Keratinocyte (primary cell): Measurements from ENCODE around the gene CCDC60. TPM values are rescaled to one million over a fixed set of nuclear protein-coding genes. Genes with fewer than 3 reads are reported as not detected.

Source experiments
- DNase-seq: peaks from one replicate; pipeline ENCODE4 v3.0.0-alpha.2; 2011; ENCODE audit warnings: low read depth, missing footprints, low spot score
- FAIRE-seq: peaks from 2 replicates; lab custom pipeline; 2011; peaks lifted over from hg19 to GRCh38; lab: Jason Lieb, UNC
- H2AFZ ChIP-seq: 2 replicates; pipeline ENCODE4 v1.6.0; 2012; ENCODE audit warnings: low read length, control low read depth, inconsistent platforms; ENCODE audit not compliant: control insufficient read depth
- H3K27ac ChIP-seq: 2 replicates; pipeline ENCODE4 v1.5.1; 2011; ENCODE audit warnings: low read length; ENCODE audit not compliant: control insufficient read depth, insufficient read depth
- H3K27me3 ChIP-seq: 3 replicates; pipeline ENCODE4 v1.6.0; 2011; ENCODE audit warnings: low read length; ENCODE audit not compliant: control insufficient read depth, insufficient read depth; ENCODE audit errors: extremely low read depth
- H3K36me3 ChIP-seq, 2 experiments: 2 replicates in 1 of 2; 3 replicates in 1 of 2; pipeline ENCODE4 v1.5.1; 2011; ENCODE audit warnings: low read length in 2 of 2, mild to moderate bottlenecking in 1 of 2; ENCODE audit not compliant: control insufficient read depth in 2 of 2, insufficient read depth in 2 of 2; ENCODE audit errors: extremely low read depth in 1 of 2
- H3K4me1 ChIP-seq: 3 replicates; pipeline ENCODE4 v1.5.1; 2011; ENCODE audit warnings: low read length; ENCODE audit not compliant: control insufficient read depth, insufficient read depth; ENCODE audit errors: extremely low read depth
- H3K4me2 ChIP-seq: 3 replicates; pipeline ENCODE4 v1.6.0; 2011; ENCODE audit warnings: low read depth, low read length; ENCODE audit not compliant: control insufficient read depth, insufficient read depth; ENCODE audit errors: extremely low read depth
- H3K4me3 ChIP-seq, 3 experiments: fragments of 200-600 bp in 1 of 3; sonication (generic) in 1 of 3; 2 replicates in 2 of 3; 3 replicates in 1 of 3; pipeline ENCODE4 v1.5.1; 2011 to 2016; ENCODE audit warnings: low read length in 3 of 3, mild to moderate bottlenecking in 3 of 3, control low read depth in 2 of 3, inconsistent platforms in 1 of 3, low read depth in 1 of 3, mixed read lengths in 1 of 3, mixed run types in 1 of 3, moderate library complexity in 1 of 3; ENCODE audit not compliant: control insufficient read depth in 2 of 3, insufficient read depth in 2 of 3; ENCODE audit errors: extremely low read depth in 1 of 3
- H3K79me2 ChIP-seq: 2 replicates; pipeline ENCODE4 v1.6.0; 2012; ENCODE audit warnings: low read length; ENCODE audit not compliant: control insufficient read depth, insufficient read depth
- H3K9ac ChIP-seq: 3 replicates; pipeline ENCODE4 v1.6.0; 2011; ENCODE audit warnings: low read length; ENCODE audit not compliant: control insufficient read depth, insufficient read depth; ENCODE audit errors: extremely low read depth
- H3K9me1 ChIP-seq: 3 replicates; pipeline ENCODE4 v1.6.0; 2011; ENCODE audit warnings: low read length; ENCODE audit not compliant: control insufficient read depth, insufficient read depth; ENCODE audit errors: extremely low read depth
- H3K9me3 ChIP-seq: 2 replicates; pipeline ENCODE4 v1.5.1; 2012; ENCODE audit warnings: low read depth, low read length; ENCODE audit not compliant: control insufficient read depth
- H4K20me1 ChIP-seq: 3 replicates; pipeline ENCODE4 v1.6.0; 2011; ENCODE audit warnings: low read length; ENCODE audit not compliant: control insufficient read depth, insufficient read depth; ENCODE audit errors: extremely low read depth
- EZH2 ChIP-seq: IDR thresholded peaks from one replicate; pipeline ENCODE4 v1.6.1; 2012; ENCODE audit warnings: inconsistent platforms, mild to moderate bottlenecking, low read length, moderate library complexity
- dilution Hi-C: fragments of 300-500 bp; cut with MboI; formaldehyde crosslinking; loops from one replicate; pipeline ENCODE4 v1.7.0; 2020; ENCODE audit warnings: low sequenced_read_pairs; ENCODE audit not compliant: extremely low pct_ligation_motif_present
- polyA plus RNA-seq, 5 experiments: library from polyadenylated mRNA; depleted of rRNA in 3 of 5; stranded (reverse) in 3 of 5; stranded (forward) in 1 of 5; unstranded in 1 of 5; fragments of >200 nt; gene quantifications; 1 replicate in 1 of 5; 2 replicates in 3 of 5; 3 replicates in 1 of 5; pipeline versions ENCODE4 v1.2.1 to v1.2.3, GENCODE V29; 2011 to 2012; ENCODE audit warnings: missing spikeins in 2 of 5, low read depth in 1 of 5, low replicate concordance in 1 of 5
- TF ChIP-seq, protein P1 (sequence below), 3 experiments: IDR thresholded peaks in 1 of 3; conservative IDR thresholded peaks in 1 of 3; optimal IDR thresholded peaks in 1 of 3; 2 replicates in 2 of 3; 3 replicates in 1 of 3; pipeline versions ENCODE3 to v1.5.1; 2011; ENCODE audit warnings: low read length in 3 of 3, mild to moderate bottlenecking in 3 of 3, moderate library complexity in 2 of 3, control low read depth in 1 of 3, inconsistent platforms in 1 of 3; ENCODE audit not compliant: insufficient read depth in 2 of 3; ENCODE audit errors: extremely low read depth in 1 of 3

CCDC60 gene
- polyA plus RNA-seq, 1 donor (not counting 4 experiments of a cell fraction or from before 2014, with no cell fraction given), result 0.09 TPM

GRCh38 chr12:119389687-119390086 is 55.2 kb downstream of the CCDC60 start:
- dilution Hi-C loops, result no loop called here
- DNase-seq, result no peak

GRCh38 chr12:119391673-119392072 is 57.1 kb downstream of the CCDC60 start:
- H3K27ac ChIP-seq, result no peak overlapping the region
- DNase-seq (no peak), FAIRE-seq (no peak)
- H3K9ac ChIP-seq, result no peak overlapping the region
- no peaks in the 10 kb centered on the region for H3K4me1 ChIP-seq
- no peak overlapping the region for H3K4me3 ChIP-seq
- H3K9me1 ChIP-seq, result no peaks in the 10 kb centered on the region
- no peaks in the 10 kb centered on the region for H3K79me2 ChIP-seq
- H3K4me2 ChIP-seq, result no peak overlapping the region
- H4K20me1 ChIP-seq, result no peaks in the 10 kb centered on the region
- no peaks in the 10 kb centered on the region for H3K36me3 ChIP-seq
- H3K9me3 ChIP-seq, result no peaks in the 10 kb centered on the region
- no peaks in the 10 kb centered on the region for H3K27me3 ChIP-seq
- dilution Hi-C loops, result no loop called here
- TF ChIP-seq, protein P1, sequence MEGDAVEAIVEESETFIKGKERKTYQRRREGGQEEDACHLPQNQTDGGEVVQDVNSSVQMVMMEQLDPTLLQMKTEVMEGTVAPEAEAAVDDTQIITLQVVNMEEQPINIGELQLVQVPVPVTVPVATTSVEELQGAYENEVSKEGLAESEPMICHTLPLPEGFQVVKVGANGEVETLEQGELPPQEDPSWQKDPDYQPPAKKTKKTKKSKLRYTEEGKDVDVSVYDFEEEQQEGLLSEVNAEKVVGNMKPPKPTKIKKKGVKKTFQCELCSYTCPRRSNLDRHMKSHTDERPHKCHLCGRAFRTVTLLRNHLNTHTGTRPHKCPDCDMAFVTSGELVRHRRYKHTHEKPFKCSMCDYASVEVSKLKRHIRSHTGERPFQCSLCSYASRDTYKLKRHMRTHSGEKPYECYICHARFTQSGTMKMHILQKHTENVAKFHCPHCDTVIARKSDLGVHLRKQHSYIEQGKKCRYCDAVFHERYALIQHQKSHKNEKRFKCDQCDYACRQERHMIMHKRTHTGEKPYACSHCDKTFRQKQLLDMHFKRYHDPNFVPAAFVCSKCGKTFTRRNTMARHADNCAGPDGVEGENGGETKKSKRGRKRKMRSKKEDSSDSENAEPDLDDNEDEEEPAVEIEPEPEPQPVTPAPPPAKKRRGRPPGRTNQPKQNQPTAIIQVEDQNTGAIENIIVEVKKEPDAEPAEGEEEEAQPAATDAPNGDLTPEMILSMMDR (optimal IDR thresholded peaks at IDR 0.05 in 1 of 3, IDR thresholded peaks at IDR 0.05 in 1 of 3, conservative IDR thresholded peaks at IDR 0.05 in 1 of 3; ENCODE audit: extremely low read depth in 1 of 3, insufficient read depth in 2 of 3, low read length in 3 of 3), result no peak
- no peak for TF ChIP-seq EZH2
- no peak overlapping the region for H2AFZ ChIP-seq

More at GRCh38 chr12:119389687-119390086, 55.2 kb downstream of the CCDC60 start:
- Histone ChIP-seq H3K36me3 (no peaks in the 10 kb centered on the region), H3K27me3 (no peaks in the 10 kb centered on the region), H3K79me2 (no peaks in the 10 kb centered on the region), H3K4me3 (no peak overlapping the region), H3K4me1 (no peaks in the 10 kb centered on the region), H3K9me1 (no peaks in the 10 kb centered on the region), H3K9ac (no peak overlapping the region), H3K27ac (no peak overlapping the region), H3K4me2 (no peak overlapping the region), H4K20me1 (no peaks in the 10 kb centered on the region), H2AFZ (no peak overlapping the region), H3K9me3 (no peaks in the 10 kb centered on the region)
- FAIRE-seq, result no peak
- TF ChIP-seq EZH2, result no peak

DNA sequence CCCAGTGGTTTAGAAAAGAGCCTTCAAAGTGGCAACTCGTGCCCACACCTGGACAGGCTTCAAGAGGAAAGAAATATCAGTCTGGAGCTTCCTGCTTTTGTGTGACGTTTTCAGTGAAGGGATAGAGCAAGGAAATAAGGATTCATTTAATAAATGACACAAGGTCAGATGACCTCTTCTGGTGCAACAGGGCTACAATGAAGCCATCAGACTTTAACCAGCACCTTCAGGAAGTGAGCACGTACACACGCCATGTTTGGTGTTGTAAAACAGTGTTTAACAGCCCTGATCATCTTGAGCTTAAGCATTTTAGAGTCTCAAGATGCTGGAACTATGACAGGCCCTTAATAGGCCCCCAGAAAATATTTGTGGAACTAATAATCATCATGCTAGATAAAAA is 59.1 kb downstream of the CCDC60 start:
- Histone ChIP-seq H3K9me3 (no peaks in the 10 kb centered on the region), H2AFZ (no peak overlapping the region), H3K4me2 (no peak overlapping the region), H3K9me1 (no peaks in the 10 kb centered on the region), H3K79me2 (no peaks in the 10 kb centered on the region), H3K27me3 (no peaks in the 10 kb centered on the region), H4K20me1 (no peaks in the 10 kb centered on the region), H3K4me3 (no peak overlapping the region), H3K27ac (no peak overlapping the region), H3K36me3 (no peaks in the 10 kb centered on the region), H3K4me1 (no peaks in the 10 kb centered on the region), H3K9ac (no peak overlapping the region)
- dilution Hi-C loops, result no loop called here
- TF ChIP-seq, protein P1 (optimal IDR thresholded peaks at IDR 0.05 in 1 of 3, IDR thresholded peaks at IDR 0.05 in 1 of 3, conservative IDR thresholded peaks at IDR 0.05 in 1 of 3; ENCODE audit: extremely low read depth in 1 of 3, insufficient read depth in 2 of 3, low read length in 3 of 3), result no peak
- FAIRE-seq (no peak), DNase-seq (no peak)
